Measurements from ENCODE around the gene STAT2. TPM values are rescaled to one million over a fixed set of nuclear protein-coding genes. Genes with fewer than 3 reads are reported as not detected.

STAT2 gene
- total RNA-seq, 1 donor from 2014 or later = 74.7 TPM

DNA sequence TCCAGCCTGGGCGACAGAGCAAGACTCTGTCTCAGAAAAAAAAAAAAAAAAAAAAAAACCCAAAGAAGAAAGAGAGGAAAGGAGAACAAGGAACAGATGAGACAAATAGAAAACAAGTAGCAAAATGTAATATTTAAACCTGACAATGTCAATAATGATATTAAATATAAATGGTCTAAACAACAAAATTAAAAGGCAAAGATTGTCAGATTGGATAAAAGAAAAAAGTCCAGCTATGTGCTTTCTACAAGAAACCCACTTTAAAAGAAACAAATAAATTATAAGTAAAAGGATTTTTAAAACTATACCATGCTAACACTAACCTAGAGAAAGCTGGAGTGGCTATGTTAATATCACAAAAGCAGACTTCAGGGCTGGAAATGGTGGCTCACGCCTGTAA is 32.4 kb upstream of the STAT2 start:
- Mint-ChIP-seq H3K4me1 (ENCODE audit: low read depth, unreplicated experiment) (no peaks in the 10 kb centered on the region), H3K27ac (ENCODE audit: unreplicated experiment) (no peak overlapping the region), H3K36me3 (ENCODE audit: unreplicated experiment) (peaks cover 4% of the 10 kb centered on the region), H3K27me3 (ENCODE audit: unreplicated experiment) (no peaks in the 10 kb centered on the region), H3K9me3 (ENCODE audit: unreplicated experiment) (peaks cover 2% of the 10 kb centered on the region), H3K4me3 (ENCODE audit: unreplicated experiment) (no peak overlapping the region)
- no peak for DNase-seq
- TF ChIP-seq, protein P1, sequence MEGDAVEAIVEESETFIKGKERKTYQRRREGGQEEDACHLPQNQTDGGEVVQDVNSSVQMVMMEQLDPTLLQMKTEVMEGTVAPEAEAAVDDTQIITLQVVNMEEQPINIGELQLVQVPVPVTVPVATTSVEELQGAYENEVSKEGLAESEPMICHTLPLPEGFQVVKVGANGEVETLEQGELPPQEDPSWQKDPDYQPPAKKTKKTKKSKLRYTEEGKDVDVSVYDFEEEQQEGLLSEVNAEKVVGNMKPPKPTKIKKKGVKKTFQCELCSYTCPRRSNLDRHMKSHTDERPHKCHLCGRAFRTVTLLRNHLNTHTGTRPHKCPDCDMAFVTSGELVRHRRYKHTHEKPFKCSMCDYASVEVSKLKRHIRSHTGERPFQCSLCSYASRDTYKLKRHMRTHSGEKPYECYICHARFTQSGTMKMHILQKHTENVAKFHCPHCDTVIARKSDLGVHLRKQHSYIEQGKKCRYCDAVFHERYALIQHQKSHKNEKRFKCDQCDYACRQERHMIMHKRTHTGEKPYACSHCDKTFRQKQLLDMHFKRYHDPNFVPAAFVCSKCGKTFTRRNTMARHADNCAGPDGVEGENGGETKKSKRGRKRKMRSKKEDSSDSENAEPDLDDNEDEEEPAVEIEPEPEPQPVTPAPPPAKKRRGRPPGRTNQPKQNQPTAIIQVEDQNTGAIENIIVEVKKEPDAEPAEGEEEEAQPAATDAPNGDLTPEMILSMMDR (IDR thresholded peaks at IDR 0.05; ENCODE audit: partially characterized antibody, unreplicated experiment) = no peak

DNA sequence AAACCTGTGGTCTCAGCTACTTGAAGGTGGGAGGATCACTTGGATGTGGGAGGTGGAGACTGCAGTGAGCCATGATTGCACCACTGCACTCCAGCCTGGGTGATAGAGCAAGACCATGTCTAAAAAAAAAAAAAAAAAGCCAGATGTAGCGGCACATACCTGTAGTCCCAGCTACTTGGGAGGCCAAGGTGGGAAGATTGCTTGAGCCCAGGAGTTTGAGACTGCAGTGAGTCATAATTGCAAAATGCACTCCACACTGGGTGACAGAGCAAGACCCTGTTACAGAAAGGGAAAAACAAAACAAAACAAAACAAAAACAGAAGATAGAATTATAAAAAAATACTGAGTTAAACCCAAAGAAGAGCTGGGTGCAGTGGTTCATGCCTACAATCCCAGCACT is 31.8 kb upstream of the STAT2 start:
- H3K36me3 Mint-ChIP-seq (ENCODE audit: unreplicated experiment) = peaks cover 4% of the 10 kb centered on the region
- H3K27ac Mint-ChIP-seq (ENCODE audit: unreplicated experiment) = no peak overlapping the region
- TF ChIP-seq, protein P1 (IDR thresholded peaks at IDR 0.05; ENCODE audit: partially characterized antibody, unreplicated experiment) = no peak
- no peaks in the 10 kb centered on the region for H3K27me3 Mint-ChIP-seq (ENCODE audit: unreplicated experiment)
- H3K9me3 Mint-ChIP-seq (ENCODE audit: unreplicated experiment) = peaks cover 2% of the 10 kb centered on the region
- no peaks in the 10 kb centered on the region for H3K4me1 Mint-ChIP-seq (ENCODE audit: low read depth, unreplicated experiment)
- no peak for DNase-seq
- H3K4me3 Mint-ChIP-seq (ENCODE audit: unreplicated experiment) = no peak overlapping the region

DNA sequence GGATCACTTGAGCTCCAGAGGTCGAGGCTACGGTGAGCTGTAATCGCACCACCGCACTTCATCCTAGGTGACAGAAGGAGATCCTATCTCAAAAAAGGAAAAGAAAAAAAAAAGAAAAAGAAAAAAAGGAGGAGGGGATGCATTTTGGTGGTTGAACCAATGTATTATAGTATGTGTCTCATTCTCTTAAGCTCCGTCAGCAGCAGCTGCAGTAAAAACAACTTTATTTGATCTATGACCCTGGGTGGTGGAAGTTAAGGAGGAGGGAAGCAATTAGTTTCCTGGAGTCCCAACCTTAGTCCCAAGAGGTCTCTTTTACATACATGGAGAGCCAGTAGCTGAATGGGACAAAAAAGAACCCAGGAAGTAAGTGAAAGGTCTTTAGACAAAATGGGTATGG is 29.5 kb upstream of the STAT2 start:
- no peak overlapping the region for H3K27ac Mint-ChIP-seq (ENCODE audit: unreplicated experiment)
- no peak overlapping the region for H3K4me3 Mint-ChIP-seq (ENCODE audit: unreplicated experiment)
- no peaks in the 10 kb centered on the region for H3K4me1 Mint-ChIP-seq (ENCODE audit: low read depth, unreplicated experiment)
- H3K27me3 Mint-ChIP-seq (ENCODE audit: unreplicated experiment) = no peaks in the 10 kb centered on the region
- DNase-seq = no peak
- TF ChIP-seq, protein P1 (IDR thresholded peaks at IDR 0.05; ENCODE audit: partially characterized antibody, unreplicated experiment) = no peak
- peaks cover 2% of the 10 kb centered on the region for H3K9me3 Mint-ChIP-seq (ENCODE audit: unreplicated experiment)
- H3K36me3 Mint-ChIP-seq (ENCODE audit: unreplicated experiment) = no peaks in the 10 kb centered on the region

DNA sequence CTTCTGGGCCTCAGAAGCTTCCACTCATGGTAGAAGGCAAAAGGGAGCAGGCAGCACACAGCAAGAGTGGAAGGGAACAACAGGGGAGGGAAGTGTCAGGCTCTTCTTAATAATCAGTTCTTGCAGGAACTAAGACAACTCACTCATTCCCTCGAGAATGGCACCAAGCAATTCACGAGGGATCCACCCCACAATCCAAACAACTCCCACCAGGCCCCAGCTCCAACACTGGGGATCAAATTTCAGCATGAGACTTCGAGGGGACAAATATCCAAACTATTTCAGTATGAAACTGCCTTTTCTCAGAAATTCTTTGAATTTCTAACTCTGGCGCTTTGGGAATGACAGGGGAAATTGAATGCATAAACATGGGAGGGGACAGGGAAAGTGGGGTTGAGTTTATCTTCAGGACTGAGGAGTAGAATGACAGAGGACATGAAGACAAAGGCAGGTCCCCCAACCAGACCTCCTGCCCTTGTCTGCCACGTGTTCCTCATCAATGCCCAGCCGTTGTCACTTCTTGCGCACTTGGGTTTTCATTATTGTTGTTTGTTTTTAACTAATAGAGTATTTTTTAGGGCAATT is 27.3 kb upstream of the STAT2 start:
- Mint-ChIP-seq H3K36me3 (ENCODE audit: unreplicated experiment) (no peaks in the 10 kb centered on the region), H3K9me3 (ENCODE audit: unreplicated experiment) (peaks cover 2% of the 10 kb centered on the region), H3K4me3 (ENCODE audit: unreplicated experiment) (no peak overlapping the region), H3K27me3 (ENCODE audit: unreplicated experiment) (no peaks in the 10 kb centered on the region), H3K4me1 (ENCODE audit: low read depth, unreplicated experiment) (no peaks in the 10 kb centered on the region), H3K27ac (ENCODE audit: unreplicated experiment) (no peak overlapping the region)
- no peak for DNase-seq
- TF ChIP-seq, protein P1 (IDR thresholded peaks at IDR 0.05; ENCODE audit: partially characterized antibody, unreplicated experiment) = no peak

DNA sequence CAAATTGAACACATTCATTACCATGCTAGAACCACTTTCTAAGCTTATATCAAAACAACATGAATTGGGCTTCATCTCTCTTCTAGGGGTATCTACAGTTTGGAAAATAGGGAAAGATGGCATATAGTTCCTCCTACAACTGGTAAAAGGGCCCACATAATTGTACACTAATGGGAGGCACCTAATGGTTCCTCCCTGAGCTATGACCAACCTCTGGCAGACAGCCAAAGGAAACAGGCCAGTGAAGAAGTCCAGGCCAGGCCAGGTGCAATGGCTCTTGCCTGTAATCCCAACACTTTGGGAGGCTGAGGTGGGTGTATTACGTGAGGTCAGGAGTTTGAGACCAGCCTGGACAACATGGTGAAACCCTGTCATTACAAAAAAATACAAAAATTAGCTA is 26.0 kb upstream of the STAT2 start:
- TF ChIP-seq, protein P1 (IDR thresholded peaks at IDR 0.05; ENCODE audit: partially characterized antibody, unreplicated experiment) = no peak
- DNase-seq = no peak
- Mint-ChIP-seq H3K36me3 (ENCODE audit: unreplicated experiment) (no peaks in the 10 kb centered on the region), H3K4me3 (ENCODE audit: unreplicated experiment) (no peak overlapping the region), H3K9me3 (ENCODE audit: unreplicated experiment) (no peaks in the 10 kb centered on the region), H3K4me1 (ENCODE audit: low read depth, unreplicated experiment) (no peaks in the 10 kb centered on the region), H3K27ac (ENCODE audit: unreplicated experiment) (no peak overlapping the region), H3K27me3 (ENCODE audit: unreplicated experiment) (no peaks in the 10 kb centered on the region)
